ENCODE measurements around the gene TSPAN12.
"Not testable (repeated sequence)": the region's sequence is repeated elsewhere in the genome, so short reads cannot be mapped to it uniquely, and the experiment has no call there.

The TSPAN12 gene

GRCh38 chr7:120857588-120858573, at the start of gene TSPAN12:
TSS of gene TSPAN12 (minus strand) at chr7:120858144. CDS start at chr7:120856763, 1,381 bp downstream.
- peak; percentile 79 for DNase-seq

- no peak for DNase-seq
These were observed 41.0 kb upstream of the TSPAN12 start for GRCh38 chr7:120898715-120899499.

GRCh38 chr7:120895253-120895652, 37.3 kb upstream of the TSPAN12 start:
- not testable (repeated sequence) for DNase-seq

- DNase-seq, result not testable (repeated sequence)
These were observed 27.7 kb upstream of the TSPAN12 start for GRCh38 chr7:120885602-120886001.

- no peak for DNase-seq
These were observed 19.8 kb upstream of the TSPAN12 start for GRCh38 chr7:120877701-120878100.

- DNase-seq, result no peak
These were observed 19.0 kb upstream of the TSPAN12 start for GRCh38 chr7:120876922-120877321.

- no peak for DNase-seq
These were observed 16.8 kb upstream of the TSPAN12 start for GRCh38 chr7:120874722-120875121.

GRCh38 chr7:120874016-120874415, 16.1 kb upstream of the TSPAN12 start:
- no peak for DNase-seq

- no peak for DNase-seq
These were observed 15.5 kb upstream of the TSPAN12 start for GRCh38 chr7:120873401-120873800.

GRCh38 chr7:120869700-120870099, 11.8 kb upstream of the TSPAN12 start:
- no peak for DNase-seq

GRCh38 chr7:120867932-120868331, 10.0 kb upstream of the TSPAN12 start:
- DNase-seq, result no peak

- DNase-seq, result no peak
These were observed 7.4 kb upstream of the TSPAN12 start for GRCh38 chr7:120865191-120865981.

GRCh38 chr7:120864141-120864900, 6.4 kb upstream of the TSPAN12 start:
- DNase-seq, result no peak

- no peak for DNase-seq
These were observed 5.1 kb upstream of the TSPAN12 start for GRCh38 chr7:120862987-120863590.

- DNase-seq, result no peak
These were observed 2.2 kb upstream of the TSPAN12 start for GRCh38 chr7:120860156-120860555.

GRCh38 chr7:120859459-120859858, 1.5 kb upstream of the TSPAN12 start:
- no peak for DNase-seq

GRCh38 chr7:120856621-120857352, 1.2 kb downstream of the TSPAN12 start:
- DNase-seq, result peak; percentile 14

- DNase-seq, result no peak
These were observed 1.7 kb downstream of the TSPAN12 start for GRCh38 chr7:120856198-120856597.

- DNase-seq, result no peak
These were observed 5.2 kb downstream of the TSPAN12 start for GRCh38 chr7:120852700-120853099.

GRCh38 chr7:120843109-120843508, 14.8 kb downstream of the TSPAN12 start:
- DNase-seq, result no peak

- peak; percentile 85 for DNase-seq
These were observed 15.8 kb downstream of the TSPAN12 start for GRCh38 chr7:120842121-120842621.
